HG03159 (cell line): ENCODE measurements around the gene AHRR.

Experiments
- ATAC-seq: cut with Tn5 transposase; IDR thresholded peaks from one replicate; pipeline ENCODE4 v1.9.1; 2021; ENCODE audit warnings: mild to moderate bottlenecking, moderate library complexity; ENCODE audit not compliant: unreplicated experiment

AHRR gene

GRCh38 chr5:344668-345067, 23.2 kb downstream of the AHRR start:
- no peak for ATAC-seq

- no peak for ATAC-seq
These were observed 24.1 kb downstream of the AHRR start for GRCh38 chr5:345404-346195.

DNA sequence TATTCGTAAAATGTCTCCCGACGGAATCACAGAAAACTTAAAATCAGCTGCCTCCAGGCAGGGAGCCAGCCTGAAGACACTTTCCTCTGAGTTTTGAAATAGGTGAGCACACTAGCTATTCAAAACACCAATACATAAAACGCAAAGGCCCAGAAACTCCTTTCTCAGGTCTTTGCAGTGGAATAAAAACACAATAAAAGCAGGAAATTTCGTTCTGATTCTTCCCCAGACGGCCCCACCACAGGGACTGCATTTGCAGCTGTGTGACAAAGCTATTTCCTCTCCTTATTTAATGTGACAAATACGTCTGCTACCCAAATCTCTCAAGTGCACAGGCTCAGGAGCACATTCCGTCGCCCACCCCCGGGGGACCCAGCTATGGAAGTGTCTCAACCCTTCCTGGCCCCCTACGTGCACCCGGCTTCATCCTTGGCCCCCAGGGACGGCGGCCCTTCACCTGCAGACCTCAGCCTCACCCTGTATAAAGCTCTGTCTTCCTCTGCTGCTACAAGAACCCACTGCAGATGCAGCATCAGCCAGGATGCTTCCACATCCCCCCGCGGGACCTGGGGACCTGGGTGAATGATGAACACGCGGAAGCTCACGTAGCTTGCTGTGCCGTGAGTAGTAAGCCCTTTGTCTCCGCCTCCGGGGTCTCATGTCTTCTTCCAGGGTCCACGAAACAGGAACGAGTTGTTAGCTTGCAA, 24.9 kb downstream of the AHRR start:
- ATAC-seq = no peak

- ATAC-seq = no peak
These were observed 26.3 kb downstream of the AHRR start for GRCh38 chr5:347712-348284.

GRCh38 chr5:348726-349125, 27.2 kb downstream of the AHRR start:
- no peak for ATAC-seq

- ATAC-seq = no peak
These were observed 28.8 kb downstream of the AHRR start for GRCh38 chr5:350355-350754.

GRCh38 chr5:351084-351920, 29.8 kb downstream of the AHRR start:
- no peak for ATAC-seq

GRCh38 chr5:351921-352245, 30.4 kb downstream of the AHRR start:
- no peak for ATAC-seq

DNA sequence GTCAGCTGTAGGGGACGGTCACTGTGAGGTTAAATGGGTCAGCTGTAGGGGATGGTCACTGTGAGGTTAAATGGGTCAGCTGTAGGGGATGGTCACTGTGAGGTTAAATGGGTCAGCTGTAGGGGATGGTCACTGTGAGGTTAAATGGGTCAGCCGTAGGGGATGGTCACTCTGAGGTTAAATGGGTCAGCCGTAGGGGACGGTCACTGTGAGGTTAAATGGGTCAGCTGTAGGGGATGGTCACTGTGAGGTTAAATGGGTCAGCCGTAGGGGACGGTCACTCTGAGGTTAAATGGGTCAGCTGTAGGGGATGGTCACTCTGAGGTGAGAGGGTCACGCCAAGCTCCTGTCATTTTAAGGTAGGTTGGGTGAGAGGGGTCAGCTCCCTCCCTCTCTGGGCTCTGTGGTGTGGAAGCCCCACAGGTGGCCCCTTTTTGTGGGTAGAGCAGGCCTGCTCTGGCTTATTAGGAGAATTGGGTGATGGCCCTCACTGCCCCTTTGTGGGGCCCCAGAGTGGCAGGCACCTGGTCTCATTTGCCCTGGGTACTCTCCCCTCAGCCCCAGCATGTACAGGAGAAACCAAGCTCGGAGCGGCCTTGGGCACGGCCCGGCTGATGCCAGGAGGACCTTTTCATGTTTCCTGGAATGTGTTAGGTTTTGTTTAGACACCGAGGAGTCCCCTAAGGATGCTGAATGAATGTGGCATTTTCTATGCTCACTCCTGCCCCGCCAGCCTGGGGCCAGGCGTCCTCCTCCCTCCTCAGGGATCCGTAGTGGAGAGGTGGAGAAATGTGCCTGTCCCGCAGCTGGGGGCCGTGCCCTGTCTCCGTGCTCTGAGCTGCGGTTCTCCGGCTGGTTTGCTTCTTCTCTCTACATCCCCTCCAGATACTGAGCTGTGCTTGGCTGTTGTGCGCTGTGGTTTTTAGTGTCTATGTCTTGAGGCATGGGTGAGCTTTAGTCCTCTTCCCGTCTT, 31.4 kb downstream of the AHRR start:
- no peak for ATAC-seq

DNA sequence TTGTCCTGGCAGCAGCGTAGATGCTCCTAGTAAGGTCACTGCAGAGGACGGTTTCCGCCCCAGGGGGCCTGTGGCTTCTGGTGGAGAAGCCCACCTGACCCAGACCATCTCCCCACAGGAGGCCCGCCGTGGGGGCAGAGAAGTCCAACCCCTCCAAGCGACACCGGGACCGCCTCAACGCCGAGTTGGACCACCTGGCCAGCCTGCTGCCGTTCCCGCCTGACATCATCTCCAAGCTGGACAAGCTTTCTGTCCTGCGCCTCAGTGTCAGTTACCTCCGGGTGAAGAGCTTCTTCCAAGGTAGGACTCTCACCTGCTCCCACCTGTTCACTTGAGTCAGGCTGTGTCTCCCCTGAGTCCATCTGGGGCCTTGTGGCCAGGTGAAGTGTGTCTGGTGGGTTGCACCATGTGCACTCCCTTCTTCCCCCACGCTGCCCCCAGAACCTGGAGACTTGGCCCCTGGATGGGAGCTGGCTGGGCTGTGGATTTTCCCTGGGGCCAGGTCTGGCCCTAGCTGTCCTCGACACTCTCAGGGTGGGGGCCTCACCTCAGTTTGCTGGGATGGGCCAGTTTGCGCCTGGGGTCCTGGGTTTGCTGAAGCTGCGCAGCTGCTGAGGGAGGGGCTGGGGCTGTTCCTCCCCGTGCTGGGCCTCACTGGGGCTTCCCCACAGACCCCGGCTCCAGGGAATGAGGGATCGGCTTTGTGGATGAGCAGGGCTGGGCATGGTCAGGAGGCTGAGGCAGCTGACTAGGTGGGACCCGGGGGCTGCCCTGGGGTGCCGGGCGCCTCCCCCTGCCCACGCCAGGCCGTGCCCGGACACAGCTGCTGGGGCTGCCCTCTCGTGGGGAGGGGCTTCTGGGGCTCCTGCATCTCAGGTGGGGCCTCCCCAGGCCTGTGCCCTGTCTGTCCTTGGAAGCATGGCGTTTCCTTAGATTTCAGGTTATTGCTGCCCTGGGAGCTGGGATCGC, 32.4 kb downstream of the AHRR start:
- no peak for ATAC-seq

- ATAC-seq = no peak
These were observed 33.3 kb downstream of the AHRR start for GRCh38 chr5:354581-355378.

- ATAC-seq = no peak
These were observed 33.9 kb downstream of the AHRR start for GRCh38 chr5:355379-355935.

DNA sequence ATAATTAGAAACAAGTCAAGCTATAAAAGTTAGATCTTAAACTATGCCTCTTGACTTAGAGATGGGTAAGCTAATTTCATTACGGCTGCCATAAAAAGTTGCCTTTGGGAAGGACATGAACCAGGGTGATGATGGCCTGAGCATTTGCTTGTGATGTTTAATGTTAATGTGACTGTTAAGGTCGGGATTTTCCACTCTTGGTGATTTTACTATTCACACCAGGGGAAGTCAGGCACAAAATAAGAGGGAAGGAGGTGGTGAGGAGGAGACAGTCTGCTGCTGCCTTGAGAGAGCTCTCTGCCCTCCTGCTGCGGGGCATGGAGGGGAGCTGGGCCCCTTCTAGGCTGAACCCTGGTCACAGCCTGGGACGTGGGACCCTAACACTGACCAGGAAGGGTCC, 34.4 kb downstream of the AHRR start:
- no peak for ATAC-seq

DNA sequence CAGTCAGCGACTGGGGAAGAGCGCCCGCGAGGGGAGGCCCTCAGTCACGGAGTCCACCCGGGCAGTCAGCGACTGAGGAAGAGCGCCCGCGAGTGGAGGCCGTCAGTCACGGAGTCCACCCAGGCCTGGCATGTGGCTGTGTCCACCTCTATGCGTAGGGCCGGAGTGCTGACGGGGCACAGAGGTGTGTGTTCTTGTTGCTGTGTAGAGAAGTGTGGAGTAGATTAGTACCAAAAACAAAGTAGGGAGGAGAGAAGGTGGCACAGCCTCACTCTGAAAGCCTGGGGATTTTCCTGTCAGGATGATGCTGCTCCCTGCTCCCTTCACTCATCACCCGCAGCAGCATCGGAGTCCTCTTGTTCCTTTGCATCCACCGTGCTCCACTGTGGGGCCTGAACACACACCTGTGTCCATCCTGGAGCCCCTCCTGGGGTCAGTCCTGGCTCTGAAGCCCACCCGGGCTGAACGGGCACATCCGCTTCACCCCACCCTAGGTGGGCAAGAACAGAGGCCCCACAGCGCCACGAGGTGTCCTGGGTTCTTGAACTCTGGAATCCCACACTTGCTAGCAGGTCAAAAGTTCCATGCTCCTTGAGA, 37.9 kb downstream of the AHRR start:
- ATAC-seq = no peak

- ATAC-seq = no peak
These were observed 38.9 kb downstream of the AHRR start for GRCh38 chr5:360257-361027.

- ATAC-seq = no peak
These were observed 40.7 kb downstream of the AHRR start for GRCh38 chr5:362189-362588.
